Activated CD8-positive, alpha-beta memory T cell treated with anti-CD3 and anti-CD28 coated beads, Interleukin-2, amount 50 U/mL, for 1 hour (primary cell): Measurements from ENCODE around the gene HOXC11.

Source experiments
- DNase-seq: peaks from one replicate; pipeline ENCODE4 v3.0.0-alpha.2; 2020; ENCODE audit errors: extremely low read depth

HOXC11 gene

DNA sequence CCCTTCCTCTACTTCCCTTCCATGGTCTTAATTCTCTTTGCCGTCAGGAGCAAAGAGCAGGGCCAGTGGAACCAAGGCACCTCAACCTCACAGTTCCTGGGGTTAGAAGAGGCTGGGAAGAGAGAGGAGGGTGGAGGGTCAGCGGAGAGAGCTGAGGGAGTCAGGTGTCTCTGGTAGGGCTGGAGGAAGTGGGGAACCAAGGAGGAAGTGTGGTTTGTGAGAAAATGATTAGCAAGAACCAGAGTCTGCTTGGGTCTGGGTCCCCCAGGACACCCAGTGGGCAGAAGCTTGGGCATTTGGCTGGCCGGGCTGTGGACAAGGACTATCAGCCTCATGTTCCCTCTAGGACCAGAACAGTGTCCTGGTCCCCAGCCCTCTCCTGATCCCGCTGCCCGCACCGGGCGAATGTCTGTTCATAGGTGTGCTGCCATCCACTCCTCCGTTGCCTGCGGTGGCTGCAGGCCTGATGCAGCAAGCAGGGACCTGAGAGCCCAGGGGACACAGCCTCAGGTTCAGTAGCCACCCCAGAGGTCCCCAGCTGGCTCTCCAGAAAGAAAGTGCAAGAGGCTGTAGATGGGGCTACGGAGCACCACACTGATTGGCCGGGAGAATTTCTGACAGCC, 15.9 kb upstream of the HOXC11 start:
- DNase-seq, result no peak

DNA sequence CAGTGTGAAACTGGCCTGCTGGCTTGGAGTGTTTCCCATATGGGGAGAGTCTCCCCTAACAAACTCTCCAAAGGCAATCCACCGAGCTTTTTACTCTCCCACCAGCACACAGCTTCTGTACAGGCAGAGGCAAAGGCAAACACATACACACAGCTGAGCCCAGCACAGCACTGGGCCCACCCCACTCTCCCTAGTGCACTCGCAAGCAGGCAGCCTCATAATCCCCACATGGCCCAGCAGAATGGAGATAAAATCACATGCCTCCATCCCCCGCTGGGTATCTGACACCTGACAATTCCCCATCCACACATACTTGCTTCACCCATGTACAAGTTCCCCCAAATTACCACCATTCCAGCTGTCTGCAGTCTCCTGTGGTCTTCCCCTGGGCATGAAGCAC, 14.8 kb upstream of the HOXC11 start:
- DNase-seq, result no peak

DNA sequence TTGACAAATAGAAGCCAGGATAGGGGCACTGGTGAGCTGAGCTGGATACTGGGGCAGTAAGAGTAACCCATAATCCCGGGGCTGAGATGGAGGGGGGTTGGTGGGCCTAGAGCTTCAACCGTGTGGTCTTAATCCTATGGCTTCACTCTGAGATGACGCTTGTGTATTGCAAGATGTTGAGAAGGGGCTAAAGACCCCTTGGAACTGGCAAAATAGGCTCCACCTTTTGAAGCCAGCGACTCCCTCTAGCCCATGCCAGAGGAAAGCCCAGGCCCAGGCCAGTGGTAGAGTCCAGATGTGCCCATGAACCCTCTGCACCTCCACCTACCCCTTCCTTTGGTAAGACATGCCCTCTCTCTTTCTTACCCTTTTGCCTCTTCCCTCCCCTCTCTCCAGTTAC, 13.6 kb upstream of the HOXC11 start:
- no peak for DNase-seq

DNA sequence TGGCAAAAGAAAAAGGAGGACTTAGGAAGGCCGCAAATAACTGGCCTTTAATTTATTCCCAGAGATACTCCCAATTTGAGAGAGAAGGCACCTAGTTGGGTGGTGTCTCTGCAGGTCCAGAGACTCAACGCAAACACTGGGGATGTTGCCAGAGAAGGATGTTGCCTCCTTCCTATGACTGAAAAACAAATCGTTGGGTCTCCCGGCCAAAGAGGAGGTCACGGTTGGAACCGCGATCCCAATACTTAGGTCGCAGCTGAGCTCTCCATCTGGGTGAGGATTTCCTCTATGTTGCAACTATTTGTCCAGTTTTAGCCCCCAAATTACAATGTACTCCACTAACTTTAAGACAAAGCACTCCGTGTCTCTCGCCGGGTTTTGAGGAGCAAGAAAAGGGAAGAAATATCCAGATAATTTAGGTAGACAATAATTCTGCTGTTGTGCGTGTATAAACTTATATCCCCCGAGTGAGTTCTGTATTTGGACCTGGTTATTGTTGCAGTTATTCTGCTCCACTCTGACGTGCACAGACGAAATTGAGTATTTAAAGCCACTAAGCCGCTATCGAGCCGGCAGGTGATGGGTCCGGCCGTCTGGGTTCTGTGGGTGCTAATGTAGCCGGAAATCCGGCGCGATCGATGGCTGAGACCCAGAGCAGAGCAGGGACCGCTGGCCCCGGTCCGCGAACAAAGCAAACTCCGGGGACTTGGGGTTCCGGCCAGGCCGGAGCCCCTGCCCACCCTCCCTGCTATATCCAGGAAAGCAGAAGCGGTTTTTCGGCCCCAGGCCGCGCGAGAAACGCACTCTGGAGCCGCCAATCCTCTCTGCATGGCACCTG, 12.5 kb upstream of the HOXC11 start:
- no peak for DNase-seq

DNA sequence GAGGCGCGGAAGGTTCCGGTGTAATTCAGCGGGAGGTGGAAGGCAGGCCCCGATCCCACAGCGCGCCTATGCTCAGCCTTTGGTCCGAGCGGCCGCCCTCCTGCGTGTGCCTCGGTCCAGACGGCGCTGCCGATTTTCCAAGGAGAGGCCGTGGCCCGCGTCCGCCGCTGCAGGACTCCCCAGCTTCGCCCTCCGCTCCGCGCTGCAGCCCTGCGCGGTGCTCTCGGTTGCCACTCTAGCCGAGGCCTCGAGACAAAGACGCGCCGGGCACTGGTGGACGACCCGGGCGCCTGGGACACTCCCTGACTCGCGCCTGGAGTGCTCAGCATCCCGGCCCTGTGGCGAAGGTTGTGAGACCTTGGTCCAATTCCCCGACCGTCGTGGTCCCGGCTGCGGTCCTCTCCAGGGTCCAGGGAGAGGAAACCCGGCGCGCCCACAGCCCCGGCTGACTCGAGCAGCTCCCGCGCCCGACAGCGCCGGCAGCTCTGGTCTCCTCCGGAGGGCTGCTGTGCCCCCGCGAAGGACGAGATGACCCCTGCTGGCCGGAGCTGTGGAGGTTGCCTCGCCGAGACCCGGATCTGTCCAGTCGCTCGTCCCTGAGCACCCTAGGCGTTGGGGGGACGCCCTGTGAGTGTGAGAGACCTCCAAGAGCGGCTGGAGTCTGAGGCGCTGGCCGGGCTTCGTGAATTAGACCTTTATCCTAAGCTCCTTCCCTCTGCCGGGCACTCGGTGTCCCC, 11.7 kb upstream of the HOXC11 start:
- no peak for DNase-seq

DNA sequence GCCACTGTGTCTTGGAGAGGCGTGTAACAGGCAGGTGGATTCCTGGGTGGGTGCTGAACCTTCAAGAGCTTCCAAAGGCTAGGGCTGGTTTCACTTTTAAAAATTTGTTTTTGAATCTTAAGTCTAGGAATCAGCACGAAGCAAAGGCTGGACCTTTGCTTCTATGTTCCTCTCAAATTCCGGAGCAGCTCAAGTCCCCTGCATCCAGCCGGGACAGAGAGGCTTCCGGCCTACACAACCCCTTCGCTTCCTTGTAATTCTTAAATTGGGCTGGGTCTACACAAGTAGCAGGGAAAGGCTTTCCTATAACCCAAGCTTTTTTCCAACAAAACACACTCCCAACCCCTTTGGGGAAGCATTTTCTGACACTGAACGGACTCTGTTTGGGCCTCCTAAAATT, 9.9 kb upstream of the HOXC11 start:
- no peak for DNase-seq

DNA sequence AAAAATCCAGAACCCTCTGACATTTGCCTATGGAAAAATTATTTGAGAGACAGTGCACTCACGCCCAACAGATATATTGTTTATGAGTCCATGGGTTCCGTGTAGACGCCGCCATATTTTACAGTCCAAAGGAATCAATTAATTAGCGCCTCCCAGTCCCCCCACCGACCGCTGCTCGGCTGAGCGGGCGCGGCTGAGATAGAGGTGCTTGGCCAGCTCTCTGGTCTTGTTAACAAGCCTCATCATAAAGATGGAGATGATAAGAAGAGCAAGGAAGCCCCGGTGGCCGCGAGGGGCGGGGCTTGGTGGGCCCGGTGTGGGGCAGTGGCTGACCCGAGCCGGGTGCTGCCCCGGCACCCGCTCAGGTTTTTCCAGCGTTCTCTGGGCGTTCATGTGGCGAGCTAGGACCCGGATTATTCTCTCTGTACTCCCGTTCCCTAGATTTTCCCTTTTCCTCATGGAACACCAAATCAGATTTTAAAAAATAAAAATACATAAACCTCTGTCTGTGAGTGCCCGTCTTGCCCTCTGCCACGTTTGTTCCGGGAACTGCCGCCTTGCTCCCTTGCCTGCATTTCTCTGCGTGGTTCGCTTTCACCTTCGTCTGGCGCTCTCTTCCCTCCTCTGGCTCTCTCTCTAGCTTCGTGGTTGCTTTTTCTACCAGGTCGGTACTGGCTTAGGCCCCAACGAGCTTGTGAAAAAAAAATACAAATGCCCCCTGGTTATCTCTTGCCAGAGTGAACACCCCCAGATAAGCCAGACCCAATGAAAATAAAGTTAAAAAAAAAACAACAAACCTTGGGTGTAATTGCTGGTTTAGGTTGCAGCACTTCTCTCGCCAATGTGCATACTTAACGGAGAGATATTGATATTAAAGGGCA, 9.3 kb upstream of the HOXC11 start:
- DNase-seq, result no peak

DNA sequence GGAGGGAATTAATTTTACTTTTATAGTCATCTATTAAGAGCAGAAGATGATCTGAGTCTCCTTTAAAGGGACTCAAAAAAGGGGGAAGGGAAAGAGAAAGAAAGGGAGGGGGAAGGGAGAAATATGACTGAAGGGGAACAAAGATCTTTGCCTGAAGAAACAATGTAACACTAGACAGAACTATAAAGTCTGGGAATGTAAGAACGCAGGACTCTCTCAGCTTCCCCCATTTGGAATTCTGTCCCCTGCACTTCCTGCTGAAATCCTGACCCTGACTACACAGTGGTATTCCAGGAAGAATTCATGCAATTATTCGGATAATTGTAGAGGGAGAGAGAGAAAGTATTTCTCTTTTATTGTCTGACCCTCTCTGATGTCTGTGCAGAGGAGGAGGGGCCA, 8.6 kb upstream of the HOXC11 start:
- no peak for DNase-seq

DNA sequence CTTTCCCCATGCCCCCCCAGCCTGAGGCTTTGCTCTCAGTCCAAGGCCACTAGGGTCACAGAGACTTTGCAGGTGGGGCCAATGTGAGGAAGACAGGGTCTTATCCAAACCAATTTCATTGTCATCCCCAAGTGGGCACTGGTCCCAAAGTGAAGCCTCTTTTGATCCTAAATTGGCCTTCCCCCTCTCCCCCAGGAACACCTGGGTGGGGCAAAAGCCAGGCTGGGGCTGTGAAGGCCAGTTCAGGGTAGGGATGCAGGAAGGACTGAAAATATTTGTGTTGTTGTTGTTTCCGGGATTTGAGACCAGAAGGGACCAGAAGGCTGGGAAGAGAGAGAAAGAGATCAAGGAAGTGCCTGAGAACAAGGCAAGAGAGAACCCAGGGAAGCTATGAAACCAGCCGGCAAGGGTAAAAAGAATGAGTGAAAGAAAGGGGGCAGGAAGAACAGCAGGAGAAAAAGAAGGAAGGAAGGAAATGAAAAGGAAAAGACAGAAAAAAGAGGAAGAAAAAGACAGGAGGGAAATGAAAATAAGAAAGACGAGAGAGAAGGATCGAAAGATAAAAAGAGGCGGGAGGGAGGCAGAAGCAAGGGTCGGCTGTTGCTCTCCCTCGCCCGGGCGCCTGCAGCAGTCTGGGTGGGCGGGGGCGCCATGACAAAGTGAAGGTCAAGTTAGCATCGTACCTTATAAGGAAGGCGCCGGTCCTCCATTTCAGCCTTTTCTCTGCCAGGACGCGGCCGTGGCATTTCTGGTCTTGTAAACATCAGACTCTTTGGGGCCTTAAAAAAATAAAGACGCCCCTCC, 7.4 kb upstream of the HOXC11 start:
- no peak for DNase-seq

DNA sequence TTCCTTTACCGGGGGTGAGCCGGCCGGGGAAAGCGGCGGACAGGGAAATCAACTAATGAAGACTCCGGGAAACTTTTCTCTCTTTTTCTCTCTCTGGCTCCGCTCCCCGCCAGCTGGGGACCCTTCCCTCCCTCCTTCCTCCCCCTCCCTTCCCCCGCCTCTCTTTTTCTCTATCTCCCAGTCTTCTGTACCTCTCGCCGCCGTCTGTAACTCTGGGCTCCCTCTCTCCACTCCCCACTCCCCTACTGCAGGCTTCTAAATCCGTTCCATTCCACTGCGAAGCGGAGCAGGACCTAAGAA, 6.9 kb upstream of the HOXC11 start:
- no peak for DNase-seq

DNA sequence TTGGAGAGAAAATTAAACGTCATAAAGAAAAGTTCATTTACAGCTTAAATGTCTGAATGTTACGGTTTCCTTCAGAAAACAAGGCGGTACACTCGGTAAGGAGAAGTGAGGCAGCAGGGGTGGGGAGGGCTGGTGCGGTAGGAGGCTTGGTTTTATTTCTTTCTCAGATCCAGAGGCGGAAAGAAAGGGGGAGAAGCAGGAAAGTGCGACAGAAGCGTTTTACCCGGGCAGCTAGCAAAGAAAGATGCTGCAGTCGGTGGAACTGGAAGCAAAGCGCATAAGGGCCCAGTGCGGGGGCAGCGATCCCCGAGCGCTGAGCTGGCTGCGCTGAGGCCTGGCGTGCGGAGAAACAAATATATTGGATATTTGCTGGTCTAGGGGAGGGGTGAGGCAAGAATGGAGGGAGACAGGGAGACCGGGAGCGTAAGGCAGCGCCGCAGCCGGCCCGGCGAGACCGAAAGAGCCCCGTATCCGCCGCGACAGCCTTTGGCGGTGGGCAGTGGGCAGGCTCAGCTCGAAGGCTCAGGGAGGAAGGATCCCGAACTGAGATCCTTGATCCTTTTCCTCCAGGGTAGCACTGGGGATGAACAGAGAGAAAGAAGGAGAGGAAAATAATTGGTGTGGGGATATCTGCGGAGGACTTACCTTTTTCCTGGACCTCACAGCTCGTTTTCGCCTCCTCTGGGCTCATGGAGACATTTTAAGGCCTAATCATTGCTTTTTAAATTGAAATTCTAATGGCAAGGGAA, 6.4 kb upstream of the HOXC11 start:
- no peak for DNase-seq

DNA sequence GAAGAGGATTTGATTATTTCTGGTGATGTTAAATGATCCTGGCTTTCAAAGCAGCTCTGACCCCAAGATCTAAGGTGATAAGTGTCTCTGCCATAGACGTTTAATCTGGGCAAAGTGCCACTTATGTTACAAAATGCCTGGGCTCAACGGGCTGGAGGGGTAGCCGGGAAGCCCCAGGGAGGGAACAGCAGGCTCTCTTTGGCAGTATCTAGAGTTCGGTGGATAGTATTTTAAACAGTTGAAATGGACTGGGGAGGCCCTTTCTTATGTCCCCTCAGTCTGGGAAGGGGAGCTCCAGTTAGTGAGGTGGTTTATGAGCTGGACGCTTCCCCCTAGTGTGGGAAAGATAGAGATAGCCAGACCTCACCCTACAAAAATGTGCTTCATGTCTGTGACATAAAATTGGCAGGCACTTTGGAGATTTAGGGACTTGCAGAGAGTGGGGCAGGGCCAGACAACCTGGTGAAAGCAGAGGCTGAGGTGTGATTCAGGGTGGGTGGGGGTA, 5.5 kb upstream of the HOXC11 start:
- no peak for DNase-seq

DNA sequence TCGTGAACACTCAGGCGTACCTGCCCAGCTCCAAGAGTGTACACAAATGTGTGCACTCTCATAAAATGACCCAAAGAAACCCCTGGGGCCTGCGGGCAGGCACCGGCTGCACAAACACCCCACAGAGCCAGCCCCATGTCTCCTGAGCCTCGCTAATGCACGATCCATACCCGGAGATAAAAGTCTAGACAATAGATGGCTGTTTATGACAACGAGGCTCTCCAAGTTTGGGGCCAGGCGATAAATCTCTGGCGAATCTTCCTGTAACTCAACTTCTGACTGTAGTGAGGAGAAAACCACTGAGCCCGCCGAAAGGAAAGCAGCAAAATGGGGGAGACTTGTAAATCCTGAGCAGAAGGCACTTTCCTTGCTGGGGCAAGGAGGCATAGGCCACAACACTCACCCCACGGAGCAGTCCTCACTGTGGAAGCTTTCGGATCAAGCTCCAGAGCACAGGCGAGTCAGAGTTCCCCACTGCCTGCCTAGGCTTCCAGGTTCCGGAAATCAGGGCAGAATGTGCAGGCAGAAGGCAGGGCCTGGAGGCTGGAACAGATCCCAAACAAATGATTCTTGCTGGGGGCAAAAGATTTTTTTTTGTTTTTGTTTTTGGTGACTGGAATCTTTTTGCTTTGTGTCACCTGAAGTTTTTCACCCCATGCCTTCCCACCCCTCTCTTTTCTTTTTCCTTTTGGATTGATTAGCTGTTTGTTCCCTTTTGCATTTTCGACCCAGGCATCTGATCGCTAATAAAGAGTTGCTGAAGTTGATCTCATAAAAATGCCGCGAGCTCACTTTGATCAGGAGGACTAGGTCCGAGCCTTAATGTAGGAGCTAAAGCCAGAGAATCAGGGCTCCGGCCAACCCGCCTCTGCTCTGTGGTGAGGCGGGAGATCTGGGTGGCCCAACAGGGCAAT, 4.5 kb upstream of the HOXC11 start:
- no peak for DNase-seq

DNA sequence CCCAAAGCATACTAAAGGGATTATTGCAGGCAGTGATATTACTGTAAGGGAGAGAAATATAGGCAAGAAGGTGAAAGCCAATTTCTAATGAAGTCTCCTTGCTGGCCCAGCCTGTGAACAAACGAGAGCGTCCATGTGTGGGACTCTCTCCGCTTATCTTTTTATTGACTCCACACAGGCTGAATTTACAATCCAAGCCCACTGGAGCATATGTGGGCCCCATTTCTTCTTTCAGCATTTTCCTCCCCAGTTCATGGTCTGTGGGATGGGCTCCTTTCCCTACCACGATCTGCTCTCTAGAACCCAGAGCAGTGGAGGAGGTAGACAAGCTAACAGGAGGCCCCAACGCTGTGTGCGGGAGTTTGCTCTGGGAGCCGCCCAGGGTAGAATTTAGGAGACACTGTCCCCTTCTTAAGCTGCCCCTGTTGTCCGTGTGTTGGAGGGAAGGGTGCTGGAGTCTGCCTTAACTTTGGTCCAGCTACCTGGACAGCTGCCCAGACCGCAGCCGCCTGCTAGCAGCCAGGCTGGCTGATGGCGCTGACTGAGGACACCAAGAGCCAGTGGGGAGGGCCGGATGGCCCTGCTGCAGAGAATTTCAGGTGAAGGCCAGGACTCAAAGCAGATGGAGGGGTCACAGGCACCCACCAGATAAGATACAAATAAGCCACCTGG, 3.2 kb upstream of the HOXC11 start:
- no peak for DNase-seq

DNA sequence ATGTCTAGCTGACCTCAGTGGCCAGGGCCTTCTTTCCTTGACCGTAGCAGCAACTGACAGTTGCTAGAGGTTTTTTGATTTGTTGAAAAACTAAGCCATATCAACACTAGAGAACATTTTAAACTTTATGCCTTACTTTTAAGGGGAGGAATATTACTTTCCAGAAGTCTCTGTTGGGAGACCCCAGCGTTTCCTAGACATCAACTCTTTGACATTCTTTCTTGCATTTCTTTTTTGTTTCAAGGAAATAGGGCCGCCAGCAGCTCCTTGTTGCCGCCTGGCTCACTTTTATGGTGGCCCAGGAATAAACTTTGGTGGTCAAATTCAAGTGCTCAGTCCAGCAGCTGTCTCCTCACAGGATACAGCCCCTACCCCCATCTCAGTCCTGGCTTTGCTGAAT, 2.5 kb upstream of the HOXC11 start:
- DNase-seq, result no peak

DNA sequence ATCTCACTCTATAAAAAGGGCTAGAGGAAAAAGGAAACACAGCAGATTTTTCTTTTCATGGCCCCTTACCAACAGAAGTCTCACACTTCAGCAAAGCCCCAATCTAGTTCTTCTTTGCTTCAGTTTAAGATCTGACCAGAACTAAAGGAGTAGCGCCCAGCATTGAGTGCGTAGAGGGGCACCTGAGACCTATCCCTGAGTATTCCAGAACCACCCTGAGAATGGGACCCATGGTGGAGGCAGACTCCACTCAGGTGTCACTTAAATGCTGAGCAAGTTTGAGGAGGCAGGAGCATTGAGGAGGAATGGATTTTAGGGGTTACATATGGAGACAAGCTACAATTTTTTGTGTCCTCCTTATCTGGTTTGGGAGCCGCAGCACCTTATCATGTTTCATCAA, 1.8 kb upstream of the HOXC11 start:
- no peak for DNase-seq

DNA sequence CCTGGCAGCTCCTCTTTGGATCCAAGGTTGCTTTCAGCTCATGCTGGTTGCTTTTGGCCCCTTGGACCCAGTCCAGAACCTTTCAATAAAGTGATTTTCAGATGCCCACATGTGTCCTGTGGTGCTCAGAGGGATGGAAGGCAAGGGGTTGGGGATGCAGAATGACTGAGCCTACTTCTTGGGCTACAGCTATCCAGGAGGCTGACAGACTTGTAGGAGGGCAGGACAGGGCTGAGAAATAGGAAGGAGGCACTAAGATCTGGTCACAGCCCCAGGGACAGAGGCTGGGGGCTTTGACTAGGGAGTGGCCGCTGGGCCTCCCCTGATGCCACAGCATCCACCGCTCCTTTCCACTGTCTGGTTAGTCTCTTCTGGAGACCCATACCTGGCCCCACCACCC, 1.2 kb upstream of the HOXC11 start:
- DNase-seq, result no peak

DNA sequence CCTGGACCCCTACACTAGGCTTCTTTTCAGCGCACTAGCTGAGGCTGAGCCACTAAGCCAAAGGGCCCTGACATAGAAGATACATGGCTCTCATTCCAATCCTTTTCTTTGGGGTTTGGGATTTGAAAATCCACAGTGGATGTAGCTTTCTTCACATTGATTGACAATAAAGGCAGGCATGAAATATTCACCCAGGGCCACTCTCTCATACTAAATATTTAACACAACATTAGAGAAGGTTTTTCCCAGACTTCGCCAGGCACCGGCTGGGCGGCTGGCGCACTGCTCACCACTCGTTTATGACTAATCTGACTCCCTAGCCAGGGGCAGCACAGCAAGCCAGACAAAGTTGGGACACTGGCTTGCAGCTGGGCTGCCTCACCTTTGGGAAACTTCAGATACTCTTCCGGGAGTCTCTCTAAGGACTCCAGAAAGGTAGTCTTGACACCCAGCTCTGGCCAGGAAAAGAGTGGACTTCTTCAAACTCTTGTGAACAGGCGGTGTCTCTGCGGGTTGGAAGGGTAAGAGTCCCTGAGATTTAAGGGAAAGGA, 699 bp upstream of the HOXC11 start:
- no peak for DNase-seq
